Renal cortical epithelial cell (primary cell): Measurements from ENCODE around the gene ANP32E. TPM values are rescaled to one million over a fixed set of nuclear protein-coding genes. Genes with fewer than 3 reads are reported as not detected.

Source experiments
- DNase-seq: peaks from one replicate; pipeline ENCODE4 v3.0.0-alpha.2; 2011; ENCODE audit warnings: low read depth
- total RNA-seq: library from RNA; depleted of rRNA; stranded (reverse); fragments of >200 nt; gene quantifications from 2 replicates; pipeline ENCODE4 v1.2.3, GENCODE V29; 2014

Gene ANP32E
- total RNA-seq, 1 donor from 2014 or later = 23.6 TPM

DNA sequence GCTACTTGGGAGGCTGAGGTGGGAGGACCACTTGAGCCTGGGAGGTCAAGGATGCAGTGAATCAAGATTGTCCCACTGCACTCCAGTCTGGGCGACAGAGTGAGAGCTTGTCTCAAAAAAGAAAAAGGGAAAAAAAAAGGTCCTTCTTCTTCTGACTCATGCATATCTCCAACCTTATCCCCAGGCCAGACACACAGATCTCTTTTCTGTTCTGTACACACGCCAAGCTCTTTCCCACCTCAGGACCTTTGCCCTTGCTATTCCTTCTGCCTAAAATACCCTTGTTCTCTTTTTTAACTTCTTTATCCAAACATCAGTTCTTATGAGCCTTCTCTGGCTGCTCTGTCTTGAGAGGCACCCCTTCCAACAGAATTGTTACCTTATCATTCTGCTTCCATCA, 64.1 kb downstream of the ANP32E start:
- DNase-seq = no peak

DNA sequence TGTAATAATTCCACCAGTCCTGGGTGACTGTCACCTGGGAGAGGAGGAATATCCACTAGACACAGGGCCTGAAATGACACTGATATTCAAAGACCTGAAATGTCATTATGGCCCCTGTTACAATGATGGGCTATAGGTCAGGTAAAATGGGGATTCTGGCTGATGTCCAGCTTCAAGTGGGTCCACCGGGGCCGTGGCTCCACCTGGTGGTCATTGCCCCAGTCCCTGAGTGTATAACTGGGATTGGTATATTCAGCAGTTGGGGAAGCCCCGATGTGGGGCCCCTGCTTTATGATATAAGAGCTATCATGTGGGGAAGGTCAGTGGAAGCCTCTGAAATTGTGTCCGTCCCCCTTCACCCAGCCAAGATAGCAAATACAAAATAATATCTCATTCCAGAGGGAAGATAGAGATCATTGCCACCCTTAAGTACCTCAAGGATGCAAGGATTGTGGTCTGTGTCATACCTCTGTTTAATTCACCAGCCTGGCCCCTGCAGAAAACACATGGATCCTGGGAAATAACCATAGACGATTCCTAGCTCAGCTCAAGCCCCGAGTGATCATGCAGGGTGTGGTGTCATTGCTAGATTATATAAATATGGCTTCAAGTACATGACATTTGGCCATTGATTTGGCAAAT, 66.8 kb downstream of the ANP32E start:
- peak; percentile 30 for DNase-seq

Other genes with a start within 250 kb of the ANP32E start
- 11.3 and 29.5 TPM in 2 replicates for gene OTUD7B, start 225.4 kb downstream of the ANP32E start, total RNA-seq
- 35.4 and 46.3 TPM in 2 replicates for gene VPS45, start 168.3 kb downstream of the ANP32E start, total RNA-seq
- gene PLEKHO1, start 86.2 kb downstream of the ANP32E start, total RNA-seq = 10.0 and 26.7 TPM in 2 replicates
- not detected in 2 replicates for gene CA14, start 21.7 kb upstream of the ANP32E start, total RNA-seq
- gene APH1A, start 32.9 kb upstream of the ANP32E start, total RNA-seq = 70.0 and 126 TPM in 2 replicates
- 1.9 and 2.1 TPM in 2 replicates for gene C1orf54, start 36.7 kb upstream of the ANP32E start, total RNA-seq
- gene CIART, start 46.4 kb upstream of the ANP32E start, total RNA-seq = 2.4 and 3.6 TPM in 2 replicates
- gene MRPS21, start 57.7 kb upstream of the ANP32E start, total RNA-seq = 50.2 and 67.0 TPM in 2 replicates
- gene PRPF3, start 85.4 kb upstream of the ANP32E start, total RNA-seq = 21.7 and 34.3 TPM in 2 replicates
- 7.8 and 19.4 TPM in 2 replicates for gene RPRD2, start 128.0 kb upstream of the ANP32E start, total RNA-seq